Stimulated activated naive CD8-positive, alpha-beta T cell treated with anti-CD3 and anti-CD28 coated beads, Interleukin-15, amount 100 ng/mL, for 72 hours (primary cell): Measurements from ENCODE around the gene MFAP4.

ENCODE experiments used
- ATAC-seq: fragments of 150-1000 bp; cut with Tn5 transposase; 2 replicates; pipeline ENCODE4 v1.10.0; 2021; ENCODE audit warnings: mild to moderate bottlenecking, moderate library complexity
- DNase-seq, 2 donors: peaks; one replicate each; pipeline ENCODE4 v3.0.0; 2021 to 2022
- H3K27ac Mint-ChIP-seq, 2 donors: one replicate each; pipeline ENCODE4 v1.8.0; 2022; ENCODE audit warnings: mild to moderate bottlenecking in 2 of 2, mixed read lengths in 2 of 2, moderate library complexity in 2 of 2
- H3K27me3 Mint-ChIP-seq: one replicate; pipeline ENCODE4 v1.8.0; 2022; ENCODE audit warnings: mixed read lengths
- H3K4me1 Mint-ChIP-seq: one replicate; pipeline ENCODE4 v1.8.0; 2022; ENCODE audit warnings: mild to moderate bottlenecking, mixed read lengths
- H3K4me3 Mint-ChIP-seq, 2 donors: one replicate each; pipeline ENCODE4 v1.8.0; 2022; ENCODE audit warnings: mild to moderate bottlenecking in 2 of 2, mixed read lengths in 2 of 2, moderate library complexity in 1 of 2
- H3K9me3 Mint-ChIP-seq, 2 donors: one replicate each; pipeline ENCODE4 v1.8.0; 2022; ENCODE audit warnings: mixed read lengths in 2 of 2

Gene MFAP4

GRCh38 chr17:19371259-19372010 lies 15.6 kb downstream of the MFAP4 start:
- H3K27me3 Mint-ChIP-seq, result no peaks in the 10 kb centered on the region
- H3K4me3 Mint-ChIP-seq, result no peak overlapping the region
- no peak for ATAC-seq
- DNase-seq, result no peak
- H3K27ac Mint-ChIP-seq, result no peak overlapping the region
- H3K9me3 Mint-ChIP-seq, result no peaks in the 10 kb centered on the region
- peaks cover 35% of the 10 kb centered on the region for H3K4me1 Mint-ChIP-seq

DNA sequence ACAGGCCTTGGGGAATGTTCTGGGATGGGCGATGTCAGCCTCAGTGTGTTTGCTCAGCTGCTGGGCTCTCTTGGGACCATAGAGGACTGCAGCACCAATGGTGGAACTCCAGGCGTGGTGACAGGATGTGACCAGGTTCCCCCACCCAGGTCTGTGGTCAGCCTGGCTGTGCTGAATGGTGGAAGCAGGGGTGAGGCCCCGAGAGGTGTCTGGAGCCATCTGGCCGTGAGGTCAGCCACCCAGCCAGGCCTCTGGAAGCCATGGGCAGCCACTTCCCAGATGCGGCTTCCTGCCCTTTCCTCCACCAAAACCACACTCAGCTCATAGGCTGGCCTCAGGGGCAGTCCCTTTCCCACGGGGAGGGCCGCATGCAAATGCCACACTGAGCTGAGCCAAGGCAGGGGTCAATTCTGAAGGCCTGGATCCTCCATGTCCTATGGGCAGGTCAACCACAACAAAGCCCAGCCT lies 16.5 kb downstream of the MFAP4 start:
- Mint-ChIP-seq H3K27ac (peak overlapping the region in 1 of 2 donors; percentile 9), H3K9me3 (no peaks in the 10 kb centered on the region), H3K4me3 (peak overlapping the region in 1 of 2 donors; percentile 34), H3K4me1 (peaks cover 30% of the 10 kb centered on the region), H3K27me3 (no peaks in the 10 kb centered on the region)
- DNase-seq (no peak), ATAC-seq (peak; percentile 65)

GRCh38 chr17:19369846-19370492 lies 17.0 kb downstream of the MFAP4 start:
- H3K9me3 Mint-ChIP-seq, result no peaks in the 10 kb centered on the region
- DNase-seq (no peak), ATAC-seq (peak; percentile 60)
- H3K27ac Mint-ChIP-seq, result peak overlapping the region in 1 of 2 donors; percentile 9
- H3K27me3 Mint-ChIP-seq, result peaks cover under 1% of the 10 kb centered on the region
- peak overlapping the region; percentile 33 to 34 for H3K4me3 Mint-ChIP-seq
- H3K4me1 Mint-ChIP-seq, result peaks cover 30% of the 10 kb centered on the region

DNA sequence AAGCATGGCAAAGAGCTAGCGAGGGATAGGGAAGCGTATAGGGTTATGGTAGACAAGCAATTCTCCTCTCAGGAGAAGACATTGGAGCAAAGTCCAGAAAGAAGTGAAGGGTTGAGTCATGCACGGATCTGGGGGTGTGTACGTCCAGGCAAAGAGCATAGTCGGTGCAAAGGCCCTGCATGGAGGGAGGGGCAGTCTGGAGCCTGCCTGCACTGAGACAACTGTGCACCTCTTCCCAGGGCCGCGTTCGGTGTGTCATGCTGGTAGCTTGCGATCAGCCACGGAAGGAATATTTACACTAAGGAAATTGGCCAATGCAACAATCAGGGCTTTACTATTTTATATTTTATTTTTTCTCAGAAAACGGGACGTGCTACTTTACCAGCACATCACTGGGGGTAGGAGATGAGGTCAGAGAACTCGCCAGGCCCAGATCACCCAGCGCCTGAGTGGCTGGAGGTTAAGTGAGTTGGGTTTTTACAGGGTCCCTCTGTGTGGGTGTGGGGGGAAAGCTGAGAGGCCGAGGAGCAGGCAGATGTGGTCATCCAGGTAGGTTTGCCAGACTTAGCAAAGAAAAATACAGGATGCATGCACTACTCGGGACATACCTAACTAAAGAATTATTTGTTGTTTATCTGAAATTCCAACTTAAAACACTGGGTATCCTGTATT lies 17.7 kb downstream of the MFAP4 start:
- no peak overlapping the region for H3K27ac Mint-ChIP-seq
- no peaks in the 10 kb centered on the region for H3K9me3 Mint-ChIP-seq
- ATAC-seq (no peak), DNase-seq (no peak)
- peaks cover 30% of the 10 kb centered on the region for H3K4me1 Mint-ChIP-seq
- H3K4me3 Mint-ChIP-seq, result no peak overlapping the region
- peaks cover 8% of the 10 kb centered on the region for H3K27me3 Mint-ChIP-seq

DNA sequence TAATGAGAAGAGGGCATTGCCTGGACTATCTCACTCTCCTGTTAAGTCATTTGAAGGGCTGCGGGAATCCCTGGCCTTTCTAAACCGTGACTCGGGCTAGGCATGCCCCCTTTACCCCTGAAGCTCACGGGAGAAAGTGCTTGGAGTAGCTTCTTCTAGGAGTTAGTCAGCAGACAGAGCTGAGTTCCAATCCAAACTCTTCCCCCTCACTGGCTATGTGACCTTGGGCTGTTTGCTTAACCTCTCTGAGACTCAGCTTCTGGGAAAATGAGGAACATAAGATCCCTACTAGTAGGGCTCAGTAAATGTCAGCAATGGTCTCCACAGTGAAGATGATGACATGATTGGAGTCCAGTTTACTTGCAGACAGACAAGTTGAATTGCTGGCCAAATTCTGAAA lies 18.8 kb downstream of the MFAP4 start:
- no peak overlapping the region for H3K27ac Mint-ChIP-seq
- no peak overlapping the region for H3K4me3 Mint-ChIP-seq
- H3K9me3 Mint-ChIP-seq, result no peaks in the 10 kb centered on the region
- H3K27me3 Mint-ChIP-seq, result peaks cover 17% of the 10 kb centered on the region
- no peak for ATAC-seq
- no peak for DNase-seq
- H3K4me1 Mint-ChIP-seq, result peaks cover 34% of the 10 kb centered on the region

GRCh38 chr17:19366637-19366972 lies 20.4 kb downstream of the MFAP4 start:
- no peak for DNase-seq
- Mint-ChIP-seq H3K27me3 (peaks cover 19% of the 10 kb centered on the region), H3K4me1 (peaks cover 35% of the 10 kb centered on the region), H3K9me3 (no peaks in the 10 kb centered on the region), H3K27ac (no peak overlapping the region), H3K4me3 (no peak overlapping the region)
- no peak for ATAC-seq

GRCh38 chr17:19365833-19366636 lies 21.0 kb downstream of the MFAP4 start:
- Mint-ChIP-seq H3K27ac (no peak overlapping the region), H3K4me1 (peaks cover 37% of the 10 kb centered on the region), H3K9me3 (no peaks in the 10 kb centered on the region), H3K27me3 (peaks cover 25% of the 10 kb centered on the region), H3K4me3 (no peak overlapping the region)
- ATAC-seq (no peak), DNase-seq (no peak)

DNA sequence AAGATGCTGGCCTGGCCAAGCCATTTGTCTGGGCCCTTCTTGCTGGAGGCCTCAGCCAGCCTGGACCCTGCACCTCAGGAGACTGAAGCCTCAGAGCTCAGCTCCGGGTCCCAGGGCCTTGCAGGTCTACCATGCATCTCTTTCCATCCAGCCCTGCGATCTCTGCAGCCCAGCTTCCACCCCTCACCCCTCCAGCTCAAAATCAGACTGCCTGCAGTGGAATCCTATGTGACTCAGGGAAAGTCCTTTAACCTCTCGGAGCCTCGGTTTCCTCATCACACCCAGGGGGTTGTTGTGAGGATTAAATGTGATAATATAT lies 21.5 kb downstream of the MFAP4 start:
- no peaks in the 10 kb centered on the region for H3K9me3 Mint-ChIP-seq
- no peak for DNase-seq
- no peak for ATAC-seq
- H3K4me3 Mint-ChIP-seq, result no peak overlapping the region
- no peak overlapping the region for H3K27ac Mint-ChIP-seq
- peaks cover 31% of the 10 kb centered on the region for H3K4me1 Mint-ChIP-seq
- H3K27me3 Mint-ChIP-seq, result peaks cover 29% of the 10 kb centered on the region

- Mint-ChIP-seq H3K27ac (no peak overlapping the region), H3K27me3 (peaks cover 34% of the 10 kb centered on the region), H3K4me1 (peaks cover 26% of the 10 kb centered on the region), H3K9me3 (no peaks in the 10 kb centered on the region), H3K4me3 (no peak overlapping the region)
- DNase-seq (no peak), ATAC-seq (no peak)
Observed at GRCh38 chr17:19364699-19365498, 22.1 kb downstream of the MFAP4 start.

DNA sequence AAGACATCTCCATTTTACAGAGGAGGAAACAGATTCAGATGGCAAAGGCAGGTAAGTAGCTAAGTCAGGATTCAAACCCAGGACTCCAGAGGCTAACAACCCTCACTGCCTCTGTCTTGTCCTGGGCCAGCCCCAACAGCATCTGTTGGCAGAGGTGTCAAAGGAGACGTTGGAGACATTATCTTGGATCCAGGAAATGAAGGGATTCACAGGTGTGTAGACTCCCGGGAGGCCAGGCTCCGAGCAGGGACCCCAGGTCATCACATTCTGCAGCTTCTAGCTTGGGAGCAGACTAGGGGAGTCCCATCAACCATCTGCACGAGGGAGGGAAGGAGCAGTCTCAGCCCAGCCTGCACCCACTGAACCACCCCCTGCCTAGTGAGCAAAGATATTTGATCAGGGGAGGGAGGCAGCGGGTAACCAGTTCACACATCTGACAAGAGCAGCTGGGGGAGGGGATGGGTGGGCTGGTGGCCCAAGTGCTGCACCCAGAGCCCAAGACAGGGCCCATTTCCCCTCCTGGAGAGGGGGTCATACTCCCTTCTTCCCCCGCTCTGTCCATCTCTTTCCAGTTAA lies 23.4 kb downstream of the MFAP4 start:
- Mint-ChIP-seq H3K9me3 (no peaks in the 10 kb centered on the region), H3K4me3 (no peak overlapping the region), H3K27ac (no peak overlapping the region), H3K4me1 (peaks cover 22% of the 10 kb centered on the region), H3K27me3 (peaks cover 44% of the 10 kb centered on the region)
- DNase-seq (no peak), ATAC-seq (no peak)

GRCh38 chr17:19363114-19363438 lies 23.9 kb downstream of the MFAP4 start:
- H3K27me3 Mint-ChIP-seq, result peaks cover 44% of the 10 kb centered on the region
- no peak overlapping the region for H3K27ac Mint-ChIP-seq
- DNase-seq, result no peak
- ATAC-seq, result no peak
- H3K4me3 Mint-ChIP-seq, result peak overlapping the region in 1 of 2 donors; percentile 83
- no peaks in the 10 kb centered on the region for H3K9me3 Mint-ChIP-seq
- peaks cover 22% of the 10 kb centered on the region for H3K4me1 Mint-ChIP-seq

DNA sequence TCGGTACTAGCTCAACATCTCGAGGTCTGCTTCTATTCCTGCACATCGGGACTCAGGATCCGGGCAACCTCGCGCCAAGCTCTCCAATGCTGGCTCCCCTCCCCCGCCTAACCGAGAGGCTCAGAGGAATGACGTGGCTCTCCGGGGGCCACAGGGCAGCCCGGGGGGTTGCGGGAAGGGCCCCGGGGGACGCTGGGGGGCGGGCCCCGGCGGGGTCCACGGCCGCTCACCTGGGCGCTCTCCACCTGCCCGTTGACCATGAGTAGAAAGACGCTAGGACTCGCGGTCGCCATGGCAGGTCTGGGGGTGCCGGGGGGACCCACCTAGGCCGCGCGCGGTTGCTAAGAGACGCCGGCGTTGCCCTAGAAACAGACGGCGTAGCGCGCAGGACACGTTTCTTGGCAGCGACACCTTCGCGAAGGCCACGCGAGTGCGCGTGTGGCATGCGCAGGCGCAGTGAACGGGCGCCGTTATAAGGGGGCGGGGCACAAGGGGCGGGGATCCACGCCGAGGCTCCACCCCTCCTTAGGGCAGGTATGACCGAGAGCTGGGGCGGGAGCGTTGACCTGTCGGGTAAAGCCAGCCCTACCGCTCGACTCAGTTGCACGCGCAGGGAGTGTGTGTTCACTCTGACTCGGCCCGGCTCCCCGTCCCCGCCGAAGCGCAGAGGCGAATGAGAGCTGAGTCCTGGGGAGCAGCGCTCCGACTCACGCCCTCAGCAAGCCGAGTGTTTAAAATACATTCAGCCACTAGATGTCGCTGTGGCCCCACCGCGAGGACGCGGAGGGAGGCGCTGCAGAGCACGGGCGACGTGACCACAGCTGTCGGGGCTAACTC lies 24.5 kb downstream of the MFAP4 start, which contains the start of gene B9D1:
B9D1 (minus strand) TSS at position 447 of the 837 bp plus-strand sequence; CDS start at position 293, 154 bp downstream.
- Mint-ChIP-seq H3K4me1 (peaks cover 22% of the 10 kb centered on the region), H3K9me3 (no peaks in the 10 kb centered on the region), H3K27me3 (peaks cover 45% of the 10 kb centered on the region), H3K4me3 (peak within 1 kb of the TSS; percentile 78 to 83), H3K27ac (peak within 1 kb of the TSS in 1 of 2 donors; percentile 27)
- ATAC-seq (peak; percentile 87), DNase-seq (peak; percentile 88 to 90)

GRCh38 chr17:19361944-19362276 lies 25.1 kb downstream of the MFAP4 start:
- ATAC-seq (no peak), DNase-seq (no peak)
- Mint-ChIP-seq H3K4me1 (peaks cover 22% of the 10 kb centered on the region), H3K27ac (no peak overlapping the region), H3K9me3 (no peaks in the 10 kb centered on the region), H3K27me3 (peaks cover 51% of the 10 kb centered on the region), H3K4me3 (peak overlapping the region; percentile 78 to 83)

DNA sequence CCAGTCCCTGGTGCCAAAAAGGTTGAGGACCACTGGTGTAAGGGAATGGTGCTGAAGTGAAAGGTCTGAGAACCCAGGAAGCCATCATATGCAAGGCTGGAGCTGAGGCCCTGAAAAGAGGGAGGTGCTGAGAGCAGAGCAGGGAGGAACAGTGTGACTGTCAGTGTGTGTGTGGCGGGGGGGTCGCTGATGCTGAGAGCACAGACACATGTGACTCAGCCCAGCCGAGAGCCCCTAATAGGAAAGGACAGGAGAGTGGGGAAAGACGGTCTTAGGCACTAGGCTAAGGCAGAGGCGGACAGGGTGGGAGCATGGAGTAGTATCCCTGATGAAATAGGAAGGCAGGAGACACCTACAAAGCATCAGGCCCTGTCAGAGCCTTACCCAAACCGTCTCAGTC lies 25.7 kb downstream of the MFAP4 start:
- Mint-ChIP-seq H3K4me3 (peak overlapping the region; percentile 33 to 60), H3K9me3 (no peaks in the 10 kb centered on the region), H3K27me3 (peaks cover 56% of the 10 kb centered on the region), H3K27ac (no peak overlapping the region), H3K4me1 (peaks cover 22% of the 10 kb centered on the region)
- no peak for DNase-seq
- no peak for ATAC-seq
